ENCODE measurements around the gene ZNF232.
"Not testable (repeated sequence)": the region's sequence is repeated elsewhere in the genome, so short reads cannot be mapped to it uniquely, and the experiment has no call there.

ZNF232 gene

DNA sequence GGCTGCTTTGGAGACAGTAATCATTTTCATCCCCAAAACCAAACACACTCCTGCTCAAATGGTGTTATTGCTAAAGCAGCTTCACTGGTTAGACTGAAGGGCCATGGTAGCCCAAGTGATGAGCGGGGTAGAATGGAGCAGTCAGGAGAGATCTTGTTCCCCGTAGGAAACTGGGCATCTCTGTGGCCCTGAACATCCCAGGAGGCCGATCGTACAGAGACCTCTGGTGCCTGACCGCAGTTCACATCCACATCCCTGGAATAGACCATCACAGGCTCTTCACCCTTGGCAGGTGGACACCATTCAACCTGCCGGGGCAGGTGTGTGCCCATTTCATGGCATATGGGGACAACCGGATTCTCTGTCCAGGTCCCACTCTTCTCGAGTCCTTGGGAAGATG is 18.1 kb upstream of the ZNF232 start:
- DNase-seq = not testable (repeated sequence)

DNA sequence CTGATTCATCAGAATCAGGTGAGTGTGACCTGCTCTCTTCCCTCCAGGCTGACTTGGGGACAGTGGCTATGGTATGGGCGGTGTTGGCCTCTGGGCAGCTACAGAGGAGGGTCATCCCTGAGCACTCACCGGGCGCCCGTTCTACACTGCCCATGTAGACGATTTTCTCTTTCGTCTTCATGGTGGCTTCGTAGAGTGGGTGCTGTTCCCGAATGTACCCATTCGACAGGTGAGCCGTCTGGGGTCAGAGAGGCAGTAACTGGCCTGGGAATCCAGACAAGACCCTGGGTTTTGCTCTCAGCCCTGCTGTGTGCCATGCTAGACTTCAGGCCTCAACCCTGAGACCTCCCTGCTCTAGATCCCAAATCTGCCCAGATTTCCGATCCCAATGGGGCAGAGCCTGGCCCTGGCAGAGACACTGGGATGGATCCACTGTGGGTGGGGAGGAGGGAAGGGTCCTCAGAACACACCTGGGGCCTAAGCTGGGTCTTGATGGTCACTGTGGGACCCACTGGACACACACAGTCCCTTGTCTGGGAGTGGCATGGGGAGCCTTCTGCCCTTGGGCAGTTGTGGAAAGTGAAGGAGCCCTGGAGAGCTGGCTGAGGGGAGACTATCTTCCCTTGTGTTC is 17.3 kb upstream of the ZNF232 start:
- DNase-seq = no peak

DNA sequence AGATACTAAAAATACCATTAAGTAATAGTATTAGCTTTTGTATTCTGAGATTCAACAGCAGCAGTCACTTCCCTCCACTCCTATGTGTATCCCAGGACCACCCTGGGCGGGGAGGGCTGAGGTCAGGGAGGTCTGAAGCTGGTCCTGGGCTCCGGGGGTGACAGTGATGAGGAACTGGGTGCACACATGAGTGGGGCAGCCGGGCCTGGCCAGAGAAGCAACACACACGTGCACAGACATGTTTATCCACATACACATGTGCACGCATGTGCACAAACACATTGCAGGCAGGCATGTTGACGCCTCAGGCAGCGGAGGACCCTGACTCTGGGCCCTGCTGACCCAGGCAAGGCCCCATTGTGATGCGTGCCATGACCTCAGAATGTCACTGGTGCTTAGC is 16.7 kb upstream of the ZNF232 start:
- DNase-seq = not testable (repeated sequence)

DNA sequence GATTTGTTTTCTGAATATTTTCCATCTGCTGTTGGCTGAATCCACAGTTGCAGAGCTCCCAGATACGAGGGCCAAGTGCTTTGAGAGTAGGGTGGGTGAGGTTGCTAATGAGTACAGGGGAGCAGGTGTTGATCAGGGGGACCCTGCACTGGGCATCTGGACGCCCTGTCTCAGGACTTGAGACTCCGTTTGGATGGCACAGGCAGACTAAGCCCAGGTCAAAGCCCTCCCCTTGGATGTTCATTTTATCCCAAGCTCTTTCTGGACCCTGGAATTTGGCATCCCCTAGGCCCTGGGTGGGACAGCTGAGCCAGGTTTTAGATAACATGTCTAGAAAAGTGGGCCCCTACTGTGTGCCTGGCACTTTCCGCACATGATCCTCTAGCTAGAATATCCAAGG is 16.2 kb upstream of the ZNF232 start:
- no peak for DNase-seq

DNA sequence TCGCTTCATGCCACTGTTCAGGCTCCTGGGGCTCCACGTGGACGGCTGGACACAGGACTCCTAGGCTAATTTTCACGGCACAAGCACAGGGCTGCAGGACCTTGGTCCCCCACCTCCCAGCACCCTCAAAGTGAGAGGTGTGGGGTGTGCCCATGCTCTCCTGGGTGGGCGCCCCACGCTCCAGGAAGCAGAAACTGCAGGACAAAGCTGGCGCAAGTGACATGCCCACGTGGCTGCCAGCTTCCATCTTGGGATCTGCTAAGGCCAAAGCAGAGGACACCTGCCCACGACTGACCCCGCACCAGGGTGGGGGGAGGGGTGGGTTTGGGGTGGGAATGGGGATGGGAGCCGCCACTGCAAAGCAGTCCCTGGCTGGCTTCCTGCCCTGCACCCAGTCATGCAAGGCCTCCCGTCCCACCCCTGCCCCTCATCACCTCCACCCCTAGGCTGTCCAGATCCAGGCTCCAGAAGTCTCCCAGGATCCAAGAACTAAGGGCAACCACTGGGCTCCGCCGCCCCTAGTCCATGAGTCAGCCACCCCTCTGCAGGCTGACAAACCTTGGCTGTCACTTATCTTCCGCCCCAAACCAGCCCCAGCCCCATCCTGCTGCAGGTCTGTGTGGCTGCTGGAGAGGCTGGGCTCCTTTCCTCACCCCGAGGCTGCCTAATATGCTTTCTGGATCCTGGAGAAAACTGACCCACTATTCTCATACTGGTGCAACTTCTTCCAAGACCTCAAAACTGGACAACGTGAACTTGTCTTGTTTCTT is 15.2 kb upstream of the ZNF232 start:
- DNase-seq = no peak

DNA sequence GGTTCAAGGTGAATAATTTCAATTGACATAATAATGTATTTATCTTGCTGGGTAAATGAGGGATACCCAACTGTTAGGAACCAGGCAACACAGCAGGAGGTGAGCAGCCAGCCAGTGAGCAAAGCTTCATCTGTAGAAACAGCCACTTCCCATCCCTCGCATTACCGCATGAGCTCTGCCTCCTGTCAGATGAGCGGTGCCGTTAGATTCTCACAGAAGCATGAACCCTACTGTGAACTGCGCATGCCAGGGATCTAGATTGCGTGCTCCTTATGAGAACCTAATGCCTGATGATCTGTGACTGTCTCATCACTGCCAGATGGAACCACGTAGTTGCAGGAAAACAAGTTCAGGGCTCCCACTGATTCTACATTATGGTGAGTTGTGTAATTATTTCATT is 13.2 kb upstream of the ZNF232 start:
- DNase-seq = not testable (repeated sequence)

DNA sequence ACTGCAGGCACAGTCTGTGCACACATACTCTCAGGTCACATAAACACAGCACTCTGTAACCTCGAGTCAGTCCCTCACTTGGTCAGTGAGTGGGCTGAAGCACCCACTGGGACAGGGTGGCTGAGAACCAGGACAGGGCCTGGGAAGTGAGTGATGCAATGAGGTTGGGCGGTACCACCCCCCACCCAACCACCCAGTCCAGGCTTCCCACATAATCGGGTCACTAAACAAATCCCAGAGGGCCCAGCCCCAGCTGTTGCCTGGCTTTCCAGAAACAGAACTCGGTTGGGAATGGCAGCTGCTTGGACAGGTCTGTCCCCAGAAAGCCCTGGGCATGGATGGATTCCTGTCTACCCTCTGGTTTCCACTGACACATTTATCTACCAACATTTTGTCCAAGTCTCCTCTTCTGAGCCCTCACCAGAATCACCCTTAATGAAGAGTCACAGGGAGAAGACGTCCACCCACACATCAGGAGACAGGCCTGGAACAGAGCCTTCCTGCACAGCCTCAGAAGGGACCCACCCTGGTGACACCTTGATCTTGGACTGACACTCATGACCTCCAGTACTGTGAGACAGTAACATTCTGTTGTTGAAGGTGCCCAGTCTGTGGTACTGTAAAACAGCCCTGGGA is 12.6 kb upstream of the ZNF232 start:
- DNase-seq = not testable (repeated sequence)

DNA sequence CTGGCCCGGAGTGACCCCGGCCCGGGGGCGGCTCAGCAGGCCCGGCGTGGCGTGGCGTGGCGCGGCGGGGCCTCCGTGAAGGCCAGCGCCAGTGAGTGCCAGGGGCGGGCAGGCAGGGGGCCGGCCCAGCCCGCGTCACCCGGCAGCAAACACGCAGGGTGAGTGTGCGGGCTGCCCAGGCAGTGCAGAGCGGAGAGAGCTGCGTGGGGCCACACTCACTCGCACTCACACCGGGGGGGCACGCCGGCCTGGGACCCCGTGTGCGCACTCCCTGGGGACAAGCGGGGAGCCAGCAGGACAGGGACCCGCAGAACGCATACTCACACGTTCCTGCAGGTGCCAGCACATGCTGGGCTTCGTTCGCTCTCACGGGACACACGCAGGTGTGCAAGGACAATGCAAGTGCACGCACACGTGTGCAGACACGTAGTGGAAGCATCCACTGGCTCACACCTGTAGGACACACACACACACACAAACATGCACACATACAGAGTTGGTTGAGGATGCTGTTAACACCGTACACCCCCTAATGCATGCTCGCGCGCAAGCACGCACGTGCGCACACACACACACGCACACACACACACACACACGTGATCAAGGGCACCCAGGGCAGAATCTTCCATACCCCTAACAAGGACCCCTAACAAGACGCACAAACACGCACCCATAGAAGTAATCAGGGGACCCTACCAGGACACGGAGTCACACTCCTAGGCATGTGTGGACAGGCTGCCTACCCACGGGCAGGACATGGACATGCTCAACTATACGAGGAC is 11.9 kb upstream of the ZNF232 start:
- DNase-seq = no peak

DNA sequence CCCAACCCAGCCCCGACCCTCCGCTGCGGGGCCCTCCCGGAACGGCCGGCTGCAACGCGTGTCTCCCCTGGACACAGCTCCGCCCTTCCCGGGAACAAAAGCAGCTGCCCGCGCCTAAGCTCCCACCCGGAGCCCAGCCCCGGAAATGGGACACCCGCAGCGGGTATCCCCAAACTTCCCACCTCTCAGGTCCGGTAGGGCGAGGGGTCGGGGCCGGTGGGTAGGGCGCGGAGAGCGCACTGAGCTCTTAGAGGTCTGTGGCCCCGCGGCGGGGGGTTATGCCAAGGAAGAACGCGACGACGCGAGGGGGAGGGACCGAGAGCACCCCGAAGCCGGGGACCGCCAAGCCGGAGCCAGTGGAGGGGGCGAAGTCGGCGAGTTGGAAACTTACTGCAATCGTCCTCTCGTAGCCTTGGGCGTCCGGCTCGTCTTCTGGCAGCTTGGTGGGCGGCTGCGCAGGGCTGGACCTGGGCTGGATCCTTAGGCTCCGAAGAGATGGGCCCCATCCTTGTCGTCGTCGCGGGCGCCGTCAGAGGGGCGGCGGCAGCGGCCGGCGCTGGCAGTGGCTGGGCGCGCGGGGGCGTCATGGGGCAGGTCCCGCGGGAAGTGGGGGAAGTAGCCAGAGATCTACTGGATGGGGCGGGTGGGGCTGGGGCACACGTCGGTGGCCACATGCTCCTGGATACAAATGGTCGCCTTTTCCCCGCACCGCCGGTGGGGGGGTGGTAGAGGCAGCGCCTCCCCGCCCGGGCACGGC is 11.1 kb upstream of the ZNF232 start:
- DNase-seq = no peak

DNA sequence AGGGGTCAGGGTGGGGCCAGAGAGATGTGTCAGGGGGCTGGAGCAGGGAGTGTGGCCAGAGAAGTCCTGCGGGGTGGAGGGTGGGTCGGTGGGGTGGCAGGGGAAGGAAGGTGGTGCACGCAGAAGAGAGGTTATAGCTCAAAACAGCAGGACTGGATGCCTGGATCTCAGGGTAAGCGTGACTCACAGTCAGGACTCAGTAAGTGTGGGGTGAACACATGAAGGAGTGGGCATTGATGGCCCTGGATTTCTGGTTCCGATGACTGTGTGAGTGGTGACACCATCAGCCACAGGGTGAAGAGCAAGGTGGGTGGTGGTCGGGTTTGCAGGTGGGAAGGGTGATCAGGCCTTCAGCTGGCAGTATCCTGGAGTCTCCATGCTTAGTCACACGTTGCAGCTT is 10.4 kb upstream of the ZNF232 start:
- DNase-seq = not testable (repeated sequence)

DNA sequence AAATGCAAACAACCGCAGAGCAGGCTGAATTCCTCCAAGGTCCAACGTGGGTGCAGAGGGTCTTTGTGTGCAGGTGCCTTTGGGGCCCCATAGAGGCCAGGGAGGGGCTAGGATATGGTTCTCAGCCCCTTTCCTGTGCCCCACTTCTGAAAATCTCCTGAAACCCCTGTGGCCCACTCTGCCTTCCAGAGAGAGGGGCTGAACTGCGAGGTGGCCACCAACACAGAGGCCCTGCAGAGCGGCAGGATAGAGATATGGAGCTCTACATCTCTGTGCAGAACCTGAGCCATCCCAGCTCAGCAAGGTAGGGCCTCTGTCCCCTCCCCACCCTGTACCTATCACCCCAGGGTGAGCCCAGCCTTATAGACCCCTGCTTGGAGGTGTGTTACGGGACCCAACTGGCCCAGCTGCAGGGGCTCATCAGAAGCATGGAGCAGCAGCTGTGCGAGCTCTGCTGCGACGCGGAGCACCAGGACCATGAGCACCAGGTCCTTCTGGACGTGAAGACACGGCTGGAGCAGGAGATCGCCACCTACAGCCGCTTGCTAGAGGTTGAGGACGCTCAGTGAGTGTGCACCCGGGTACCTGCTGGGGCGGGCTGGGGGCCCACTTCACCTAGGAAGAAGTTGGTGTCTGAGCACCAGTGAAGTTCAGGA is 9.6 kb upstream of the ZNF232 start:
- DNase-seq = no peak

DNA sequence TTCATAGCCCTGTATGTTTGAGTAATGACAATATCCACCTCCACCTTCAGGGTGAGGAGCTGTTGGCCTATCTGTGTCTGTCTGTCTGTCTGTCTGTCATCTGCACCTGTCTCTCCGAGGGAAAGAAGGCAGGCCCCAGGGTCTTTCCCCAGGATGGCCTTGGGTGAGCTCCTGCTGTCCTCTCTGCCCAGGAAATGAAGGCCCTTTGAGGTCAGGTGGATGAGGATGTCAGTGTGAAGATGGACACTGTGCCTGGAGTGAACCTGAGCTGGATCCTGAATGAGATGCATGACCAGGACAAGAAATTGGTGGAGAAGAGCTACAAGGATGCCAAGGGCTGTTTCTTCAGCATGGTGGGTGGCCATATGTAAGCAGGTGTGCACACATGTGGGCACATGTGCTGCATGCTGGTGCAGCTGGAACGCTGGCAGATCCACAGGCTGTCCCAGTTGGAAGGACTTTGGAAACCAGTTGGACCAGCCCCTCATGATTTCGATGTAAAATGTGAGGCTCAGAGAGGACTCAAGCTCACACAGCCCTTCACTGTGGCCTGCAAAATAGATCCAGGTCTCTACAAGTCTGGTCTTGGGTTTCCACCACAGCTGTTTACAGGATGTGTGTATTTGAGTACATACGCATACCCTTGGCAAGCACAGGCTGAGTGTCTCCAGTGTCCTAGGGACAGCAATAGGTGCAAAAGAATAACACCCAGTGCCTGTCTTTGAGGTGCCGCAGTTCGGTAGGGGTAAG is 8.9 kb upstream of the ZNF232 start:
- DNase-seq = not testable (repeated sequence)

DNA sequence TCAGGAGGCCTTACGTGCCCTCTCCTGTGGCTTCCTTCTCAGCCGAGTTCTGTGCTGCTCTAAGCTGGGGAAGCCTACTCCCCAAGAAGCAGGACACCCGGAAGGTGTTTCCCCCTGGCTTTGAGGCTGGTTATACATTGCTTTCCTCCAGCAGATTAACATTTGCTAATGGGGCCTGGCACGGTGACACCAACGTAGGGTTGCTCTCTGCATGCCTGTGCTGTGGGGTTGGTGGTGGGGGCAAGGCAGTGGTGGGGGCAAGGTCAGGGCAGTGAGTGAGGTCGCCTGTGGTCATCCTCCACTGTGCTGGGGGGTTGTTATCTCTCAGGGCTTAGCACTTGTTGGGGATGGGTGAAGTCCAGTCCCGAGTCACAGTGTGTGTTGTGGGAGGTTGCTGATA is 8.4 kb upstream of the ZNF232 start:
- DNase-seq = no peak

DNA sequence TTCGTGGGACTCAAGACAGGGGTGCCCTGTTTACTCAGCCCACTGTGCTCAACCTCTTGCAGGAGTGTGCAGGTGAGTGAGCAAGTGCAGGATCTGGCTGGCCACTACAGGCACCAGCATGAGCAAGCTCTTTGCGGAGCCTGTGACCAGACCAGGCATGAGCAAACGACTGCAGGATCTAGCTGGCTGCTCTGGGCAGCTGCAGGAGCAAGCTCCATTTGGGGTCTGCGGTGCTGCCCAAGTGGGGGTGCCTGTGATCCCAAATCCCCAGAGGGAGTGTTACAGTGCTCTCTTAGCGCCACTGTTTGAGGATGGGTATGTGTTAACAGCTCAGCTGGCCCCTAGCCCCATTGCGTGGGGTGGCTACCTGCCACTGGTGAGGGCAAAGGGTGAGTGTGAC is 6.5 kb upstream of the ZNF232 start:
- no peak for DNase-seq

DNA sequence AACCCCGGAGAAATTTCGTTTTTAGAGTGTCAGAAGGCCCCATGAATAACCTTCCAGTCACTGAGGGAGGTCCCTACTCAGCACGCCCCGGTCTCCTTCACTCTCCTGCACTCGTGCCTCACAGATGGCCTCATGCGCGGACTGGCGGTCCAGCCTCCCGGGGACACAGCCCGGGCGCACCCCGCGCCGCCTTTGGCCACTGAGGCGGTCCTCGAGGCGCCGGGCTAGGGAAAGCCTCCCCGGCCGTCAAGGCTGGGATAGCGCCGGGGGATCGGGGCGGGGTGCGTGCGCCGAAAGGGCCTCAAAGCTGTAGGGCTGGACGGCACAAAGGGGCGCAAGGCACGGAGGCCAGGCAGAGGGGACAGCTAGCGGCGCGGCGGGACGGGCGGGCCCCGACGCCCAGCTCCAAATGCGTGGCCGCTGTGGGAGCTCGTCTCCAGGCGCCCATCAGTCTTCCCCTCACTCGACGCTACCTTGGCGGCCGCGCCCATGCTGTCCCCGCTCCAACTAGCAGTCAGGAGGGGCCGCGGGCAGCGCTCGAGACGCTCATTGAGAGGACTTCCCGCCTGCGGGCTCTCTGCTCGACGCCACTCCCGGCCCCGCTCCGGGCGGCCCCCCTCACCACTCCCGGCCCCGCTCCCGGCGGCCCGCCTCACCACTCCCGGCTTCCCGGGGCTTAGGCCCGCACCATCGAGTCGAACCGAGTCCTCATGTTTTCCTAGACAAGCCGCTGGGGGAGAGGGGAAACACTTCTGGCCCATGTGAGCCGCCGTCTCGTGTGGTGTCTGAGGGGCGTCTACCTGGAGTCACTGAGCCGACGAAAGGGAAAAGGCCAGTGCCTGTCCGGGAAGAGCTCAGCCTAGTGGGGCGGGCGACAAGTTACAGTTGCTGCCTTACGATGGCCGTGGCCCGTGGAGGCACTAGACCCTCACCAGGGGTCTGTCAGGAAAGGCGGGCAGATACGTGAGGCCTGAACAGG is 4.3 kb upstream of the ZNF232 start, which contains the start of gene USP6:
TSS of gene USP6 (plus strand) at position 360 of the 979 bp plus-strand sequence. CDS start 14,336 bp downstream, outside the sequence.
- DNase-seq = no peak

DNA sequence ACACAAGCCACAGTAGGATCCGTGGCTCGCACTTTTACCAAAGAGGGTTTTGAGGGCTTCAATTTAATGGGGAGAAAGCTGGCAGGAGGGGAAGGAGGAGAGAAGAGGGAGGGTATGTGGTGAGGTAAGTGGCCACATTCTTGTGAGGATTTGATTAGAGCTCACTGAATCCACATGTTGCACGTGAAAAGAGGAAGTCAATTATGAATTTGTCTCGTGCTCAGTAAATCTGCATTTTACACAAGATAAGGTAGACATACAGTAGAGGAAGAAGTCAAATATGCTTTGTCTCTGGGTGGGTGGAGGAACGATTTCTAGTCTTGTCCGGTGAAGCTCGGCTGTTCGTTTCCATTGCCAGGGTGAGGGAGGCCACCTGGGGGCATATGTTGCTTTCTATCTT is 862 bp downstream of the ZNF232 start:
- DNase-seq = no peak

DNA sequence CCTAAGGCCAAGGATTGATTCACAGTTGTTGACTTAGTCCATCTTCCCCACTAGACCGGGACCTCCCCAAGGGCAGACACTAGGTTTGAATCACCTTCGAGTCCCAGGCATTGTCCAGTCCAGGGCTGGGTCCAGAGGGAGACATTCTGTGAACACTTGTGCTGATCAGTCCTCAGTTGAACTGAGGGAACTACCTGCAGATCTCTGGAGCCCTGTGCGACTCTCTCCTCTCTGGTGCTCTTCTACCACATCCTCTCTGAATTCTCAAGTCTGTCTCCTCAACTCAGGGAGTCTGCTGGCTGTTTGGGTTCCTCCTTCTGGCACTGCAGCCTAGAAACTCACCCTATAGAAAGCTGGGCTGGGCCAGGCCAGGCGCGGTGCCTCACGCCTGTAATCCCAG is 10.8 kb downstream of the ZNF232 start:
- no peak for DNase-seq

DNA sequence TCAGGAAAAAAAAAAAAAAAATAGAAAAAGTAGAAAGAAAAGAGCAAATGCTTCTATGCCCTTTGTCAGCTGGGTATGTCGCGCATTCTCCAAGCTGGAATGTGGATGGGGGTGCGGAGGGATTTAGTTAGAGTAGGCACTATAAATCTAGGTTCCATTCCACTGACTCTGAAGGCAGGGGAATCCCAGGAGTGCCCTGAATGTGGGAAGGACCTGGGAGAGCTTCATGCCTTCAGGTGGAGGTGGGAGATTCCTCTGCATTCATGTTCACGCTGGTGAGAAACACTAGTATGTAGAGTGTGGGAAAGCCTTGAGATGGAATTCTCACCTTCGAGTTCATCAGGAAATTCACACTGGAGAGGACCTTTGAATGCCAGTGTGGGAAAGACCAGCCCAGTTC is 12.4 kb downstream of the ZNF232 start:
- no peak for DNase-seq

DNA sequence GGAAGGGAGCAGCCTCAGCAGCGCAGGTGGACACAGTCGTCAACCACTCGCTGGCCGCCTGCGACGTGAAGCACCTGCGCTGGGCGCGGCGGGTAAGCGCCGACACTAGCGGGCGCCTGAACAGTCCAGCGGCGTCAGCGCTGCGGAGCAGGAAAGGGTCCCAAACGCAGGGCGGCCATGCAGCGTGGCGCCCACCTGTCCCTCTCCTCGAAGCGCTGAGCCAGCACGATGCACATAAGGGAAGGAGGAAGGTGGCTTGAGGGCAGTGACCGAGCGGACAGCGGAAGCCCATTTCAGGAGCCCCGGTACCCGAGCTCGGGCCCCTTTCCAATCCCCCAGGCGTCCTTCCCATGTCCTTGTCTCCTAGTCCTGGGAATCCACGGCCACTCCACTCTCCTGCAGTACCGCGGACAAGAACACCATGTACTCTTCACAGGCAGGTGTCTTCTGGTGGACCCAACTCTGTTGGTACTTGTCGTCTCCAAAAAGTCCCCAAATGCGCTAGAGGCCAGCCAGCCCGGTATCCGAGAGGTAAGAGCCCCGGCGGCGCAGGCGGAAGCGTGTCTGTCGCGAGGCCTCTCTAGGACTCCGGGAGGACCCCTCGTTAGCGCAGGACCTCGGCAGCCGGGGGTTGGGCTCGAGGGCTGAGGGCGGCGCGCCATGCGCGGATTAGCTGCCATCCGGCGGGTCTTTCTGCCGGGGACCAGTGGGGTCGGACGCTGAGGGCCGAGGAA is 14.4 kb downstream of the ZNF232 start:
- DNase-seq = no peak

All from GDM1 (cell line).